Lower lobe of right lung (tissue), 2 donors: ENCODE measurements around the gene ZNF445. TPM values are rescaled to one million over a fixed set of nuclear protein-coding genes. Genes with fewer than 3 reads are reported as not detected.
"Not testable (repeated sequence)": the region's sequence is repeated elsewhere in the genome, so short reads cannot be mapped to it uniquely, and the experiment has no call there.

Source experiments
- ATAC-seq, 2 donors: fragments of 200-7000 bp; cut with Tn5 transposase; one replicate each; pipeline ENCODE4 v1.9.1; 2020 to 2022; ENCODE audit warnings: mild to moderate bottlenecking in 2 of 2, moderate library complexity in 2 of 2
- DNase-seq: peaks from one replicate; pipeline ENCODE4 v3.0.0-alpha.2; 2020
- H3K27ac ChIP-seq: fragments of 200-600 bp; one replicate; pipeline ENCODE4 v1.8.0; 2022
- H3K27me3 ChIP-seq: fragments of 200-600 bp; one replicate; pipeline ENCODE4 v1.8.0; 2022; ENCODE audit warnings: low read depth
- H3K36me3 ChIP-seq: fragments of 200-600 bp; one replicate; pipeline ENCODE4 v1.8.0; 2022; ENCODE audit warnings: mild to moderate bottlenecking
- H3K4me1 ChIP-seq: fragments of 200-600 bp; one replicate; pipeline ENCODE4 v1.8.0; 2022
- H3K4me3 ChIP-seq: fragments of 200-600 bp; one replicate; pipeline ENCODE4 v1.8.0; 2022; ENCODE audit warnings: mild to moderate bottlenecking
- H3K9me3 ChIP-seq: fragments of 200-600 bp; one replicate; pipeline ENCODE4 v1.8.0; 2022
- intact Hi-C: fragments of 100-400 bp; cut with DNase I; formaldehyde crosslinking; loops from one replicate; pipeline ENCODE4 v1.11.0; 2022
- total RNA-seq: library from RNA; stranded (reverse); fragmentation: NEBNext Ultra II Directional; extraction: Animal tissue kit (Norgen Biotek cat#: 25700); gene quantifications from one replicate; pipeline ENCODE4 v1.2.1, GENCODE V29; 2021
- TF ChIP-seq, protein P1 (sequence below): fragments of 200-600 bp; IDR thresholded peaks from one replicate; pipeline ENCODE4 v1.8.0; 2022; ENCODE audit warnings: antibody characterized with exemption, mild to moderate bottlenecking
- donor health status: DM: no; HTN: yes; CAD: no; lungs with severe emphysema.

Gene ZNF445
- total RNA-seq, 1 donor from 2014 or later: 21.1 TPM

DNA sequence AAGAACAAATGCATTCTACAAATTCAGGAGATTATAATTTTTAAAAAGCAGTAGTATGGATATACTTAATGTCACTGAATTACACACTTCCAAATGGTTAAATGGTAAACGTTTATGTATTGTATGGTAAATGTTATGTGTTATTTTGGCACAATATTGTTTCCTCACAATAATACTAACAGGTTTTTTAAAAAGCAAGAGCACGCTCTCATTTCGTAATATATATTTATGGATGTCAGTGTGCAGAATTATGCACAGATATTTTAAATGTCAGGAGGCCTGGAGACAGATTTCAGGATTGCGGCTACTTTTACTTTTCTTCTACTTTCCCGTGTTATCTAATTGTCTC lies 533 bp downstream of the ZNF445 start:
- Histone ChIP-seq H3K36me3 (no peaks in the 10 kb centered on the region), H3K27ac (peak overlapping the region; percentile 76), H3K9me3 (no peaks in the 10 kb centered on the region), H3K4me1 (peaks cover 19% of the 10 kb centered on the region), H3K27me3 (no peaks in the 10 kb centered on the region), H3K4me3 (peak overlapping the region; percentile 78)
- TF ChIP-seq, protein P1, sequence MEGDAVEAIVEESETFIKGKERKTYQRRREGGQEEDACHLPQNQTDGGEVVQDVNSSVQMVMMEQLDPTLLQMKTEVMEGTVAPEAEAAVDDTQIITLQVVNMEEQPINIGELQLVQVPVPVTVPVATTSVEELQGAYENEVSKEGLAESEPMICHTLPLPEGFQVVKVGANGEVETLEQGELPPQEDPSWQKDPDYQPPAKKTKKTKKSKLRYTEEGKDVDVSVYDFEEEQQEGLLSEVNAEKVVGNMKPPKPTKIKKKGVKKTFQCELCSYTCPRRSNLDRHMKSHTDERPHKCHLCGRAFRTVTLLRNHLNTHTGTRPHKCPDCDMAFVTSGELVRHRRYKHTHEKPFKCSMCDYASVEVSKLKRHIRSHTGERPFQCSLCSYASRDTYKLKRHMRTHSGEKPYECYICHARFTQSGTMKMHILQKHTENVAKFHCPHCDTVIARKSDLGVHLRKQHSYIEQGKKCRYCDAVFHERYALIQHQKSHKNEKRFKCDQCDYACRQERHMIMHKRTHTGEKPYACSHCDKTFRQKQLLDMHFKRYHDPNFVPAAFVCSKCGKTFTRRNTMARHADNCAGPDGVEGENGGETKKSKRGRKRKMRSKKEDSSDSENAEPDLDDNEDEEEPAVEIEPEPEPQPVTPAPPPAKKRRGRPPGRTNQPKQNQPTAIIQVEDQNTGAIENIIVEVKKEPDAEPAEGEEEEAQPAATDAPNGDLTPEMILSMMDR: no peak
- DNase-seq (no peak), ATAC-seq (no peak)
- intact Hi-C loops: loop anchor here (10.0 kb wide), 1 partner anchor 142 kb away; the partner anchor contains the start of gene TCAIM

DNA sequence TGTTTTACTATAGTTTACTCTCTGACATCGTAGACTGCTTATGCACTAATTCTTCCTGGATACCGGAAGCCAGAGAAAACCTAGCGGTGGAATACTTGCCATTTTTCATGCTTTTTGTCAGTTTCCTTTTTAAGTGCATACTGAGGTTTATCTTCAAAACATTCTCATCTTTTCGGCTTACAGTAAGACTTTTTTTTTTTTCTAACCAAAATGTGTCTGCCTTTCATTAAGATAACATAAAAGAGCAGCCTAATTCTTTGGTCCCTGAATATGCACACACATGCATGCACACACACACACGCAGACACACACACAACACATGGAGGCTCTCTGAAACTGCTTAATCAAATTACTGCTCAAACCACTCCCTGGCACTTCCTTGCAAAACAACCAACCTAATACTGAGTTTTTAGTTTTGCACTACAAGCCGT lies 1.3 kb downstream of the ZNF445 start:
- intact Hi-C loops: loop anchor here (10.0 kb wide), 1 partner anchor 141 kb away; the partner anchor contains the start of gene TCAIM
- Histone ChIP-seq H3K9me3 (no peaks in the 10 kb centered on the region), H3K36me3 (no peaks in the 10 kb centered on the region), H3K27me3 (no peaks in the 10 kb centered on the region), H3K27ac (no peak overlapping the region), H3K4me1 (peaks cover 19% of the 10 kb centered on the region), H3K4me3 (peak overlapping the region; percentile 78)
- TF ChIP-seq, protein P1: no peak
- DNase-seq (no peak), ATAC-seq (no peak)

DNA sequence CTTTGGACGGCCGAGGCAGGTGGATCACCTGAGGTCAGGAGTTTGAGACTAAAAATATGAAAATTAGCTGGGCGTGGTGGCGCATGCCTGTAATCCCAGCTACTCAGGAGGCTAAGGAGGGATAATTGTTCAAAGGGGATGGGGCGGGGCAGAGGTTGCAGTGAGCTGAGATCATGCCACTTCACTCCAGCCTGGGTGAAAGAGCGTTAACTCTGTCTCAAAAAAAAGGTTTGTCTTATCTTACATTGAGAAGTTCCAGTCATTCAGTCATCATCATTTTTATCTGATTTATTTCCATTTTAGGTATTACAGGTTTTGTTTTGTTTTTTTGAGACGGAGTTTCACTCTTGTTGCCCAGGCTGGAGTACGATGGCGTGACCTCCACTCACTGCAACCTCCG lies 2.6 kb downstream of the ZNF445 start:
- H3K9me3 ChIP-seq, H3K36me3 ChIP-seq, H3K27ac ChIP-seq, H3K4me3 ChIP-seq, H3K27me3 ChIP-seq, ATAC-seq, DNase-seq: not testable (repeated sequence)
- intact Hi-C loops: loop anchor here (10.0 kb wide), 1 partner anchor 140 kb away; the partner anchor contains the start of gene TCAIM
- H3K4me1 ChIP-seq: peaks cover 19% of the 10 kb centered on the region

DNA sequence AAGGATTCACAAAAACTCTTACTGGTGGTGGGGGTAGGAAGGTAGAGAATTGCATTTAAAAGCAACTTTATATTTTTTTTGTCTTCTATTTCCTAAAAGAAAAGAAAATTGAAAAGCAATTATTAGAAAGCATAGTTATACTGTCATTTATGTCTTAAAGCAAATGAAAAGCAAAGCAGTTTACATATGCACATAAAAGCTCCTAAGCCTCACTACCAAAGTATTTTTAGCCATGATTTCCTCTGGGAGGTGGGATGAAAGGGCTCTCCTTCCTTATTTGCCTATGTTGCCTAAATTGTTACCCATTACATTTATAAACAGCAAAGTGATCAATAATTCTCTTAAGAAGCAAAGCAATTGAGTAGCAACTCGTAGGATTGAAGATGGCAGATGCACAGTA lies 7.0 kb downstream of the ZNF445 start:
- Histone ChIP-seq H3K4me3 (no peak overlapping the region), H3K27ac (no peak overlapping the region), H3K27me3 (no peaks in the 10 kb centered on the region), H3K36me3 (peaks cover 21% of the 10 kb centered on the region), H3K9me3 (no peaks in the 10 kb centered on the region), H3K4me1 (peaks cover under 1% of the 10 kb centered on the region)
- TF ChIP-seq, protein P1: no peak
- DNase-seq (no peak), ATAC-seq (no peak)
- intact Hi-C loops: loop anchor here (10.0 kb wide), 1 partner anchor 136 kb away; the partner anchor contains the start of gene TCAIM

DNA sequence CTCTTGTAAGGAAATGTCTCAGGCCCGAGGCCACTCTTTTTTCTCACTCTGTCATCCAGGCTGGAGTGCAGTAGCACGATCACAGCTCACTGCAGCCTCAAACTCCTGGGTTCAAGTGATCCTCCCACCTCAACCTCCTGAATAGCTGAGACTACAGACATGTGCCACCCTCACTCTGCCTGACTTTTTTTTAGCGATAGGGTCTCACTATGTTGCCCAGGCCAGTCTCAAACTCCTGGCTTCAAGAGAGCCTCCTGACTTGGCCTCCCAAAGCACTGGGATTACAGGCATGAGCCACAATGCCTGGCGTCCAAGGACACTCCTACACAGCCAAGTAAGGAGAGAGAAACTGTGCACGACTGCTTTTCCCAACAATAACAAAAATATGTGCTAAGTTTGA lies 7.6 kb downstream of the ZNF445 start:
- DNase-seq (no peak), ATAC-seq (no peak)
- Histone ChIP-seq H3K4me3 (no peak overlapping the region), H3K36me3 (peaks cover 21% of the 10 kb centered on the region), H3K4me1 (no peaks in the 10 kb centered on the region), H3K27me3 (no peaks in the 10 kb centered on the region), H3K9me3 (no peaks in the 10 kb centered on the region), H3K27ac (no peak overlapping the region)
- TF ChIP-seq, protein P1: no peak
- intact Hi-C loops: loop anchor here (10.0 kb wide), 1 partner anchor 135 kb away; the partner anchor contains the start of gene TCAIM

DNA sequence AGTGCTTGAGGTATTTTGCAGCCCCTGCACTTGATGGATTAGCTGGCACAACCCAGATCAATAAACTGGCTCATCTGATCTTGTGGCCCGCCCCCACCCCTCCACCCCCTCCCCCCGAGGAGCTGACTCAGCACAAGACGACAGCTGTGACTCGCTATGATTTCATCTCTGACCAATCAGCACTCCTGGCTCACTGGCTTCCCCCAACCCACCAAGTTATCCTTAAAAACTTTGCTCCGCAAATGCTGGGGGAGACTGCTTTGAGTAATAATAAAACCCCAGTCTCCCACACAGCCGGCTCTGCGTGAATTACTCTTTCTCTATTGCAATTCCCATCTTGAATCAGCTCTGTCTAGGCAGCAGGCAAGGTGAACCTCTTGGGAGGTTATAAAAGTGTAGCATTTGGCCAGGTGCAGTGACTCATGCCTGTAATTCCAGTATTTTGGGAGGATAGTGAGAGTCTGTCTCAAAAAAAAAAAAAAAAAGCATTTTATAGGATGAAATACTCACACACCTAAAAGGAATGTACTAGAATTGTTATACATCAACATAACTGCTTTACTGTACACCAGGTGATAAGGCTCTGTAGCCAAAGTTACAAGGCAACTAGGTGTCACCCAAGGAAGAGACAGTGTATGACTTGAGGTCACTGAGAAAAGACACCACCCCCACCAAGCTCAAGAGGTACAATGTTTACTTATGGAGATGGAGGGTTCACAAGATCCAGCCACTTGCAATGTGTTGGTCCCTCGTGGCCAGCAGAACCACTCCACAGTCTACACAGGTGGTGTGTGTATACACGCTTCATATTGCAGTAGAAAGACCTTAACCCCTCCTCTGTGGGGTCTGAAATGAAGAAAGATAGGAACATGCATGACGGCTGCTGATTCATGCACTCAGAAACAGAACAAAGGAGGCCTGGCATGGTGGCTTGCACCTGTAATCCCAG lies 8.6 kb downstream of the ZNF445 start:
- TF ChIP-seq, protein P1: no peak
- H3K4me3 ChIP-seq: no peak overlapping the region
- intact Hi-C loops: no loop called here
- ATAC-seq (no peak), DNase-seq (no peak)
- H3K27ac ChIP-seq: no peak overlapping the region
- H3K9me3 ChIP-seq: no peaks in the 10 kb centered on the region
- H3K27me3 ChIP-seq: no peaks in the 10 kb centered on the region
- peaks cover 27% of the 10 kb centered on the region for H3K36me3 ChIP-seq
- H3K4me1 ChIP-seq: no peaks in the 10 kb centered on the region

DNA sequence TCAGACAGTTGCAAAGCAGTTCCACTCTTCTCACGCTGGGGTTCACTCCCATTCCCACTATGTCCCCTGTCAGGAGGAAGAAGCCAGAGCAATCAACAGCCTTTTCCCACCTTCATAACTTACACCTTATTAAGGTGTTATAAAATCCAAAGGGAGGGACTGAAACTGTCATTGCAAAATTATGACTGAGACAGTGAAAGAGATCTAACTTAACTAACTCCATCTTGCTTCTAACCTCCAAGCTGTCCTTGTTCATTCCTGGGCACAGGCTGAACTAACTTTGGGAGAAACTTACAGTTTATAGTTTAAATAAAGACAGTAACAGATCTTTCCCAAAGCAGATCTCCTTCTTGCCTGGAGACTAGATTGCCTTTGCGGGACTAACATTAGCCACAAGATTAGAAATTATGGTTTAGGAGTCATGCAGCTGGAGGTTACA lies 9.4 kb downstream of the ZNF445 start:
- ATAC-seq, intact Hi-C loops, H3K27ac ChIP-seq, H3K27me3 ChIP-seq, DNase-seq, H3K9me3 ChIP-seq, H3K4me3 ChIP-seq, H3K4me1 ChIP-seq: not testable (repeated sequence)
- H3K36me3 ChIP-seq: peaks cover 35% of the 10 kb centered on the region
